Activated T-cell treated with anti-CD3 and anti-CD28 coated beads for 24 hours (primary cell): ENCODE measurements around the gene PA2G4.
"Not testable (repeated sequence)": the region's sequence is repeated elsewhere in the genome, so short reads cannot be mapped to it uniquely, and the experiment has no call there.

Experiments used
- DNase-seq: peaks from one replicate; pipeline ENCODE4 v3.0.0-alpha.2; 2020; ENCODE audit warnings: low read depth

PA2G4 gene

DNA sequence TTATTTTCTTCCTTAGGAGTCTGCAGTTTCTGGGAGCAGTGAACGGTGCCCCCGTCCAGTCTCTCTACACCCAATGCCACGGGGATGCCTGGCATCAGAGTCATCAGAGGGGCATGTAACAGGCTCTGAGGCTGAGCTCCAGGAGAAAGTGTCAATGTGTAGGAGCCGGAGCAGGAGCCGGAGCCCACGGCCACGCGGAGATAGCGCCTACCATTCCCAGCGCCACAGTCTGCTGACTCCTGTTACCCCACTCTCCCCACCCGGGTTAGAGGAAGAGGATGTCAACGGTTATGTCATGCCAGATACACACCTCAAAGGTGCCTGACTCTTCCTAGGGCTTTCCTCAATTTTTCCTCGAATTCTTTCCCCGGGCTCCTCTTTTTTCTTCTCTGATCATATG lies 3.3 kb upstream of the PA2G4 start:
- no peak for DNase-seq

- DNase-seq: no peak
Measured at GRCh38 chr12:56102683-56103065, 1.7 kb upstream of the PA2G4 start.

- no peak for DNase-seq
Measured at GRCh38 chr12:56103066-56103711, 1.2 kb upstream of the PA2G4 start.

DNA sequence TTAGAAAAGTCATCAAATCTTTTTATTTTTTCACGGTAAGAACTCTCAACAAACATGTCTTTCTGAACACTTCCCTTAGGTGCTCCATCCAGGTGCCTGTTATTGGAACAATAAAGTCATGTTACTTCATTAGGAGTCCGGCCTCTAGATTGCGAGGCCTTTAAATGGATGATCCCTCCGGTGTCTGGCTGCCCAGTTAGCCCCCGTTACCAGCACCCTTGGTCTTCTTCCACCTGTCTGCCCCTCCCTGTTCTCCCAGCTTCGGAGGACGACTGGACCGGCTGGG lies 593 bp upstream of the PA2G4 start:
- DNase-seq: no peak

- no peak for DNase-seq
Measured at GRCh38 chr12:56104815-56105608, 653 bp downstream of the PA2G4 start.

- DNase-seq: no peak
Measured at GRCh38 chr12:56105609-56105902, 1.2 kb downstream of the PA2G4 start.

- no peak for DNase-seq
Measured at GRCh38 chr12:56107242-56107641, 2.9 kb downstream of the PA2G4 start.

GRCh38 chr12:56110571-56110970 lies 6.2 kb downstream of the PA2G4 start:
- DNase-seq: no peak

DNA sequence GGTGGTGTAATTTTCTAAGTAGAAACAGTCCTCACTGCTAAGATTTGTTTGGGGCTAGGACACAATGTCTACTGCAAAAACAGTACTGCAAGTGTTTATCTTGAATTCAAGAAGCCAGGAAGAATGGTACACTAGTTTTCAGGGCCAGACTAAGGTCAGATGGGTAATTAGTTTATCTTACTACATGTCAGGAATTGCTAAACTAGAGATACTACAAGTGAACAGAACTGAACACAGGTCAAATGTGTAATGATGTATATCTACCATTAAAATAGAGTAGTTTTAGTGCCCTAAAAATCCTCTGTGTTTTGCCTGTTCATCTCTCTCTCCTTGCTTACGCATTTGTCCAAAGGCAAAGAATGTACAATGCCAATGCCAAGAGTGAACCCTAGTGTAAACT lies 9.7 kb downstream of the PA2G4 start:
- DNase-seq: no peak

DNA sequence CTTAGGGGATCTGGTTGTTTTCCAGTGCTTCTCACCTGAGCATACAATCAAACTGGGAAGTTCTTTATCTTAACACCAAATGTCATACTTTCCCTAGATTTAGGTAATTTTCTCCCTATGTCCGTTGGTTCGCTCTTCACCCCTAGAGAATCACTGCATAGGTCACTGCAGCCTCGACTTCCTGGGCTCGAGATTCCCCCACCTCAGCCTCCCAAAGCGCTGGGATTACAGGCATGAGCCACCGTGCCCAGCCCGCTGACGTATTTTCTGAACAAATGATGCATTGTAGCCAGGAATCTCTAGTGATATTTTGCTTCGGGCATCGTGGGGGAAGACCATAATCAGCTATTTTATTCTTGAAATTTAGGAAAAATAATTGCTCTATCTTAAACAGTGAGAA lies 11.0 kb downstream of the PA2G4 start:
- DNase-seq: no peak

DNA sequence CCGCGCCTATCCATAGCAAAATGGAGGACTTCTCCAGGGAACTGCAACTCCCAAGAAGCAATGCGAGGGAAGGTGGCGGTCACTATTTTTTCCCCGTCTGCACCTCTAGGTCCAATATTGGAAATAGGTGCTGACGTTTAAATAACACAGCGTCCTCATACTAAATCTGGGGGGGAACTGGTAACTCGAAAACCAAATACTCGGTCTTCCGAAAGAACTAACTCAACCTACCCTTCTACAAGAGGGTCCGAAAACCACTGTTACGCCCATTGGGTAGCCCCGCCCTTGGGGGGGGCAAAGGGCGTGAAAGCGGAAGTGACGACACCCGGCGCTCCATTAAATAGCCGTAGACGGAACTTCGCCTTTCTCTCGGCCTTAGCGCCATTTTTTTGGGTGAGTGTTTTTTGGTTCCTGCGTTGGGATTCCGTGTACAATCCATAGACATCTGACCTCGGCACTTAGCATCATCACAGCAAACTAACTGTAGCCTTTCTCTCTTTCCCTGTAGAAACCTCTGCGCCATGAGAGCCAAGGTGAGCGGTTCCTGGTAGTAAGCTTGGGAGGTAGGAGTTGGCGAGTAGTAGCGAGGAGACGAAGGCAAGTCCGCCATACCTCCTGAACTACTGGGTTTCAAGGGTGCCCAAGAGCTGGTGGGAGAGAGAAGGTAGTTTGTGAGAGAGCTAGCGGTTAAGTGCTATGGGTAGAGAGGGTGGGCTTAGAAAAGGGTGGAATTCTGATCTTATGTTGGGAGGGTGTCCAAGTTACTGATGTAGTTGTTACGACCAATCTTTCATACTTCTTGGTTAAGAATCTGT lies 12.1 kb downstream of the PA2G4 start, which contains the start of gene RPL41:
RPL41 (plus strand) TSS at position 367 of the 815 bp plus-strand sequence.
- DNase-seq: peak; percentile 93

GRCh38 chr12:56117082-56117706 lies 12.8 kb downstream of the PA2G4 start:
- not testable (repeated sequence) for DNase-seq

DNA sequence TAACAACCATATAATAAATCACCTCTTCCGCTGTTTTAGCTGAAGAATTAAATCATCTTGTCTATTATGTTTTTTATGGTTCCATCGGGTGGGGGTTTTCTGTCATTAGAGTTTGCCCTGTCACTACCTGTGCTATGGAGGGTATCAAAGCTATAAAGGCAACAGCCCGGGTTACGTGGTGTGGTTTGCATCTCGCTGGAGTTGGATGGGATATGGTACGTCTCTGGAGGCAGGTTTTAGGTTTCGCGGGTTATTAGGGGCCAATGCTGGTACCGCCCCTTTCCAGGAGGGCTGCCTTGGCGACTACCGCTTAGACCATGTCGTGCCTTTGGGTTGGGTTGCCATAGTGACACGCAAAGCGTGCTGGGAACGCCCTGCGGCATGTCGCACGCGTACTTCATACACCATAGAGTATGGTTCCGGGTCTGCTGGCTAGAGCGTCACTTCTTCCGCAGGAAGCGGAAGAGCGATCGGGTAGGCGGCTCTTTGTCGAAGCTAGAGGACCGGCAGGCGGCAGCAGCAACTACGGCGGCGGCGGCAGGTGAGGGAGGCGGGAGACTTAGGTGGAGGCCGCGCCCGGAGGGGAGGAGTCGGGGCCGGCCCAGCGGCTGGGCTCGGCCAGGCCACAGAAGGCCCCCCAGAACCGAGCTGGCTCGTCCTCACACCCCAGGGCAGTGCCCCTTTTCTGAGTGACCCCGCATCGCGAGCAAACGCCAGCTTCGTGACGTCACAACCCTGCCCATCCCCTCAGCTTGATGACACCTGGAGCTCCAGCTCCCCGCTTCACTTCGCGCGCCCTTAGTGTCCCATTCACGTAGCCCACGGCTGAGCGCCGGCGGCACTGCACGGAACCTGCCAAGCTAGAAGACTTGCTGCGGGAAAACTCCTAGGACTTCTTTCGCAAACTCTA lies 13.7 kb downstream of the PA2G4 start, which contains the start of gene ZC3H10:
ZC3H10 (plus strand) TSS at position 489 of the 910 bp plus-strand sequence. CDS start 2,297 bp downstream, outside the sequence.
- DNase-seq: peak; percentile 99

GRCh38 chr12:56118688-56119357 lies 14.5 kb downstream of the PA2G4 start:
- DNase-seq: no peak

DNA sequence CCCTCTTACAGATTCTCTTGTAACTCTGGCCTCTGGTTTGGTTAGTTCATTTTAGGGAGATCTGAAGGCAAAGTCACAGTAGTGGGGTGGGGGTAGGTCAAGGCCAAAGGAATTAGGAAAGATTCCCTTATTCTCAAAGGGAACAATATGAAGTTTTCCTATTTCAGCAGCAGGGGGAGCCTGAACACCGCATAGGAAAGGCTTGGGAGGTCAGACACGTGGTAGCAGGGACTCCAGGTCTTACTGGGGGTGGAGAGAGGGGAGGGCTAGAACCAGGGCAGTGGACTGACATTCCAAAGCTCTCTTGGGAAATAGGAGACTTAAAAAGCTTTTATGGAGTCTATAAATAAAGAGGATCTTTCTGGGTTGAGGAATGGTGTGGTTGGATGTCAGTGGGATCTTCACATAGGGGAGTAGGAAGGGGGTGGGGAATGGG lies 15.0 kb downstream of the PA2G4 start:
- peak; percentile 48 for DNase-seq

DNA sequence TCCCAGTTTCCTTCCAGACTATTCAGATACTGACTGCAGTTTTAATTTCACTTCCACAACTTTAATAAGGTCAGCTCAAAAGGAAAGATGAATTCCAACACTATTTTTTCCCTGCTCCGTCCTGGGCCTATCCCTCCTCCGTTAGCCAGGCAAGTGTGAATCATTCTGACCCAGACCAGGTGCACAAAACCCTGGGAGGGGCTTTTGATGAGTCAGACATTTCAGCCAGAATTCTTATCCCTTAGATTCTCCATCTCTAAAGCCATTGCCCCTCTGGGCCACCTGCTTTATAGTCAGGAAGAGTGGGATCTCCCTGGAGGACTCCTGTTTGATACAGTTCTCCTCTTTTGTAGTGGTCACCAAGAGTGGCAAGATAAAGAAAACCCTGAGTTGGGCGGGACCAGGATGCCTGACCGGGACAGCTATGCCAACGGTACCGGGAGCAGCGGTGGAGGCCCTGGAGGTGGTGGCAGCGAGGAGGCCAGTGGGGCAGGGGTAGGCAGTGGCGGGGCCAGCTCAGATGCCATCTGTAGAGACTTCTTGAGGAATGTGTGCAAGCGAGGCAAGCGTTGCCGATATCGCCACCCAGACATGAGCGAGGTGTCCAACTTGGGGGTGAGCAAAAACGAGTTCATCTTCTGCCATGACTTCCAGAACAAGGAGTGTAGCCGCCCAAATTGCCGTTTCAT lies 15.9 kb downstream of the PA2G4 start:
- DNase-seq: no peak

DNA sequence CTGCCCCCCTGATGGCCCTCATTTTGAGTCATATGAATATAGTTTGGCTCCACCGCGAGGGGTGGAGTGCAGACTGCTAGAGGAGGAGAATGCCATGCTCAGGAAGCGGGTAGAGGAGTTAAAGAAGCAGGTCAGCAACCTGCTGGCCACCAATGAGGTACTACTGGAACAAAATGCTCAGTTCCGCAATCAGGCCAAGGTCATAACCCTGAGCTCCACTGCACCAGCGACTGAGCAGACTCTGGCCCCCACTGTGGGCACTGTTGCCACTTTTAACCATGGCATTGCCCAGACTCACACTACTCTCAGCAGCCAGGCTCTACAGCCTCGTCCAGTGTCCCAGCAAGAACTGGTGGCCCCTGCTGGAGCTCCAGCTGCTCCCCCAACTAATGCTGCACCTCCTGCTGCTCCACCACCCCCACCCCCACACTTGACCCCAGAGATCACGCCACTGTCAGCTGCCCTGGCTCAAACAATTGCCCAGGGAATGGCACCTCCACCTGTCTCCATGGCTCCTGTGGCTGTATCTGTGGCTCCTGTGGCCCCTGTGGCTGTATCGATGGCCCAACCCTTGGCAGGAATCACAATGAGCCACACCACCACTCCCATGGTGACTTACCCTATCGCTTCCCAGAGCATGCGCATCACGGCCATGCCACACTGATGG lies 17.0 kb downstream of the PA2G4 start:
- no peak for DNase-seq

DNA sequence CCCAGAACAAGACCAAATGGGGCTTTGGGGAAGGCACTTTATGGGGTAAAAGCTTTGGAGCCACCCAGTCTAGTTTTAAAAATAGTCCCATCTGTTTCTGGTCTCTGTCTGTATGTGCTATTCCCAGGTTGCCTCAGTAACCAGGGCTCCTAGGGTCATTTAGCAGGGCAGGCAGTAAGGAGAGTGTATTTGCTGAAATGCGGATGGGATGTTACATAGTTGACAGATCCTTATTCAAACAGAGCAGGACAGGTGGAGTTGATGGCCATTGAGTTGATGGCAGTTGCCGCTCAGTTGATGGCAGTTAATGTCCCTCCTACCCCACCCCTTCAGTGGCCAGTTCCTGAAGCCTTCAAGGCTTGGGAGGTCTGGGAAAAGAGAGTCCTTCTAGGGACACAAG lies 18.3 kb downstream of the PA2G4 start:
- DNase-seq: no peak

GRCh38 chr12:56124133-56124532 lies 19.8 kb downstream of the PA2G4 start:
- DNase-seq: no peak

GRCh38 chr12:56126732-56127239 lies 22.4 kb downstream of the PA2G4 start:
- DNase-seq: no peak
